Neural crest cell (in vitro differentiated cells): ENCODE data around the gene SCAMP2. TPM values are rescaled to one million over a fixed set of nuclear protein-coding genes. Genes with fewer than 3 reads are reported as not detected.

Experiments used
- DNase-seq: peaks from one replicate; pipeline ENCODE4 v3.0.0; 2021; ENCODE audit warnings: low read depth, mixed read lengths, low spot score
- H3K27ac Mint-ChIP-seq: one replicate; pipeline ENCODE4 v1.8.0; 2021; ENCODE audit warnings: mild to moderate bottlenecking, mixed read lengths; ENCODE audit not compliant: unreplicated experiment
- H3K27me3 Mint-ChIP-seq: 2 replicates; pipeline ENCODE4 v1.8.0; 2021; ENCODE audit warnings: low read depth, mild to moderate bottlenecking, mixed read lengths
- H3K36me3 Mint-ChIP-seq: 2 replicates; pipeline ENCODE4 v1.8.0; 2021; ENCODE audit warnings: low read depth, mild to moderate bottlenecking, mixed read lengths
- H3K4me1 Mint-ChIP-seq: 2 replicates; pipeline ENCODE4 v1.8.0; 2021; ENCODE audit warnings: mixed read lengths
- H3K4me3 Mint-ChIP-seq: one replicate; pipeline ENCODE4 v1.8.0; 2021; ENCODE audit warnings: mild to moderate bottlenecking, mixed read lengths
- H3K9me3 Mint-ChIP-seq: 2 replicates; pipeline ENCODE4 v1.8.0; 2021; ENCODE audit warnings: mixed read lengths
- total RNA-seq: library from RNA; stranded (reverse); gene quantifications from 2 replicates; pipeline ENCODE4 v1.2.1, GENCODE V29; 2021
- TF ChIP-seq, protein P1 (sequence below): fragments of 200-600 bp; sonication (generic); conservative IDR thresholded peaks from 2 replicates; pipeline ENCODE4 v1.5.0; 2021; ENCODE audit warnings: antibody characterized with exemption, mild to moderate bottlenecking

SCAMP2 gene
- total RNA-seq, 1 donor from 2014 or later, result 40.4 TPM

DNA sequence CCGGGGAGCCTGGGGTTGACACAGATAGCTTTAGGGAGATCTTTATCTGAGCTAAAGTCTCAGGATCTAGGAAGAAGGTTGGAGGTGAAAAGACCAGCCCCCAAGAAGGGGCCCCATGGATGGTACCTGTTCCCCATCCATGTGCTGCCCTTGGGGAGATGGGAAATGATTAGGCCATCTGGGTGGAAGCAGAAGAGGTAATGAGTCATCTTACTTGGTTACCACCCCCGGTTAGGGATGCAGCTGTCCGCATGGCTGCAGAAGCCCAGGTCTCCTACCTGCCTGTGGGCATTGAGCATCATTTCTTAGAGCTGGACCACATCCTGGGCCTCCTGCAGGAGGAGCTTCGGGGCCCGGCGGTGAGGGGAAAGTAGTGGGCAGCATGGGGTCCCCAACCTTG, 49.8 kb downstream of the SCAMP2 start:
- Mint-ChIP-seq H3K27ac (no peak overlapping the region), H3K9me3 (no peaks in the 10 kb centered on the region), H3K27me3 (peaks cover 55% of the 10 kb centered on the region), H3K4me3 (no peak overlapping the region), H3K36me3 (no peaks in the 10 kb centered on the region), H3K4me1 (peaks cover 13% of the 10 kb centered on the region)
- TF ChIP-seq, protein P1, sequence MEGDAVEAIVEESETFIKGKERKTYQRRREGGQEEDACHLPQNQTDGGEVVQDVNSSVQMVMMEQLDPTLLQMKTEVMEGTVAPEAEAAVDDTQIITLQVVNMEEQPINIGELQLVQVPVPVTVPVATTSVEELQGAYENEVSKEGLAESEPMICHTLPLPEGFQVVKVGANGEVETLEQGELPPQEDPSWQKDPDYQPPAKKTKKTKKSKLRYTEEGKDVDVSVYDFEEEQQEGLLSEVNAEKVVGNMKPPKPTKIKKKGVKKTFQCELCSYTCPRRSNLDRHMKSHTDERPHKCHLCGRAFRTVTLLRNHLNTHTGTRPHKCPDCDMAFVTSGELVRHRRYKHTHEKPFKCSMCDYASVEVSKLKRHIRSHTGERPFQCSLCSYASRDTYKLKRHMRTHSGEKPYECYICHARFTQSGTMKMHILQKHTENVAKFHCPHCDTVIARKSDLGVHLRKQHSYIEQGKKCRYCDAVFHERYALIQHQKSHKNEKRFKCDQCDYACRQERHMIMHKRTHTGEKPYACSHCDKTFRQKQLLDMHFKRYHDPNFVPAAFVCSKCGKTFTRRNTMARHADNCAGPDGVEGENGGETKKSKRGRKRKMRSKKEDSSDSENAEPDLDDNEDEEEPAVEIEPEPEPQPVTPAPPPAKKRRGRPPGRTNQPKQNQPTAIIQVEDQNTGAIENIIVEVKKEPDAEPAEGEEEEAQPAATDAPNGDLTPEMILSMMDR, result no peak
- DNase-seq, result no peak

DNA sequence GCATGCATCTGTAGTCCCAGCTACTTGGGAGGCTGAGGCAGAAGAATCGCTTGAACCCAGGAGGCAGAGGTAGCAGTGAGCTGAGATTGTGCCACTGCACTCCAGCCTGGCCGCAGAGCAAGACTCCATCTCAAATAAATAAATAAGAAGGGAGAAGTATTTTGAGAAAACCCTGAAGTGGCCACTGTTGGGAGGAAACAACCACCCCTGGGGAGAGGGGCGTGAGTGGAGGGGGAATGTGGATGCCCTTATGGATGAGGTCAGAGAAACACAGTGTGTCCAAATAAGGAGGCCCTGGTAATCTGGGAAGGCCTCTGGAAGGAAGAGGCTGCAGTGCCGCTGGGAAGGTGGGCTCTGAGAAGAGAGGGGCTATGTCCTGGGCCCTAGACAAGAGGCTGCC, 50.9 kb downstream of the SCAMP2 start:
- no peak overlapping the region for H3K4me3 Mint-ChIP-seq
- TF ChIP-seq, protein P1, result no peak
- no peaks in the 10 kb centered on the region for H3K36me3 Mint-ChIP-seq
- no peak for DNase-seq
- peaks cover 46% of the 10 kb centered on the region for H3K27me3 Mint-ChIP-seq
- no peaks in the 10 kb centered on the region for H3K9me3 Mint-ChIP-seq
- H3K4me1 Mint-ChIP-seq, result peaks cover 13% of the 10 kb centered on the region
- H3K27ac Mint-ChIP-seq, result no peak overlapping the region

DNA sequence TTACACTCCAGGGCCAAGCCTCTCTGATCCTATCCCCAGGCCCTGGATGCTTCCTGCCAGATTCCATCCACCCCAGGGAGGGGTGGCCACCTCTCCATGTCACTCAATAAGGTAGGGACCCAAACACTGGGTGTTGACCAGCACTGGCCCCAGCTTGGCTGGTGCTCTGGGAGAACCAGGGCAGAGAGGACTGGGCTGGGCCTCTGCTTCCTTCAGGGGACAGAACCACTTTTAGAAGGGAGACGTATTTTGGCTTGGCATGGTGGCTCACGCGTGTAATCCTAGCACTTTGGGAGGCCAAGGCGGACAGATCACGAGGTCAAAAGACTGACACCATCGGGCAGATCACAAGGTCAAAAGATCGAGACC, 51.4 kb downstream of the SCAMP2 start:
- H3K4me1 Mint-ChIP-seq, result peaks cover 16% of the 10 kb centered on the region
- no peaks in the 10 kb centered on the region for H3K36me3 Mint-ChIP-seq
- no peak overlapping the region for H3K27ac Mint-ChIP-seq
- TF ChIP-seq, protein P1, result no peak
- DNase-seq, result no peak
- peaks cover 41% of the 10 kb centered on the region for H3K27me3 Mint-ChIP-seq
- H3K4me3 Mint-ChIP-seq, result no peak overlapping the region
- H3K9me3 Mint-ChIP-seq, result no peaks in the 10 kb centered on the region

DNA sequence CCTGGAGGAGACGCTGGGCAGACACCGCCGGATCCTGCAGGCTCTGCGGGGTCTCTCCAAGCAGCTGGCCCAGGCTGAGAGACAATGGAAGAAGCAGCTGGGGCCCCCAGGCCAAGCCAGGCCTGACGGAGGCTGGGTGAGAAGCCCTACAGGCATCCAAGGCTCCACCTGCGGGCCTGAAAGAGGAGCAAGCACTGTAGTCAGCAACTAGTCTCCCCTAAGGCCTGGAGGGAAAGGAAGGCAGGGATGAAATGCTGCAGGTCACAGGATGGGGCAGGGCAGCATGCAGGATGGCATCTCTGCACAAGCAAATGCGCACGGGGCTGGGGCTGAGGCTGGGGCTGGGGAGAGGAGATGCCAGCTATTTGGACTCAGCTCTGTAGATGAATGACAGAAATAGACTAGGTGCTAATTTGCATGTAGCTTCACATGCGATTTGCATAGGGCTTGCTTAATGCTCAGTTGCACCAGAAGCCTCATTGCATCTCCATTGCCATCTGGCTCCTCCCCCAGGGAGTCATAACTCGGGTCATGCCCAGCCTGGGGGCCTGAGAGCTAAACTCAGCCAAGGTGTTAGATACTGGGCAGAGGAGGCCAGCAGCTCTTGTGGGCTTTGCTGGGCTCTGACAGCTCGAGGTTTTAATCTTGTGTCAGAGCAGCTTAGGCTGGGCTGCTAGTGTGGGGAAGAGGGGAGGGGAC, 51.9 kb downstream of the SCAMP2 start:
- TF ChIP-seq, protein P1, result no peak
- Mint-ChIP-seq H3K4me3 (no peak overlapping the region), H3K36me3 (no peaks in the 10 kb centered on the region), H3K4me1 (peaks cover 16% of the 10 kb centered on the region), H3K9me3 (no peaks in the 10 kb centered on the region), H3K27ac (no peak overlapping the region), H3K27me3 (peaks cover 37% of the 10 kb centered on the region)
- DNase-seq, result no peak

DNA sequence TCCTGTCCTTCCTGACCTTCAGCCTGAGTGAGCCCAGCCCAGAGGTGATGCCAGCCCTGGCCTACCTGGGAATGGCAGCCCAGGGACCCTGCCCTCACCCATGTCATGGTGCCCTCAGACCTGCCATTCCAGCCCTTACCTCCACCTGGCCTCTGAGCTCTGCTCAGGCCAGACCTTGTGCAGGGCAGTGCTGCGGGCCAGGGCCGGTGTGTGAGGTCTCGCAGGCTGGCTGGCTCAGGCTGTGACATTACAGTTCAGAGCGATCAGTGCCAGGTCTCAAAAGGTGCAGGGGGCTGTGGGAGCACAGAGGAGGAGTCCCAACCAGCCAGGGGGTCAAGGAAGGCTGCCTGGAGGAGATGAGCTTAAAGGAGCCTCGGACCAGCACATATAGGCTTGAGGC, 53.1 kb downstream of the SCAMP2 start:
- peaks cover 16% of the 10 kb centered on the region for H3K4me1 Mint-ChIP-seq
- H3K9me3 Mint-ChIP-seq, result no peaks in the 10 kb centered on the region
- TF ChIP-seq, protein P1, result no peak
- DNase-seq, result no peak
- H3K27ac Mint-ChIP-seq, result no peak overlapping the region
- no peak overlapping the region for H3K4me3 Mint-ChIP-seq
- no peaks in the 10 kb centered on the region for H3K36me3 Mint-ChIP-seq
- H3K27me3 Mint-ChIP-seq, result peaks cover 25% of the 10 kb centered on the region
